GM12878 (cell line): ENCODE results near the gene SCT. TPM values are rescaled to one million over a fixed set of nuclear protein-coding genes. Genes with fewer than 3 reads are reported as not detected.
A peak's percentile ranks its signal among the peaks of the same experiment; 100 is the strongest.

ENCODE experiments used
- BCL11A ChIP-seq: IDR thresholded peaks from 2 replicates; pipeline ENCODE4 v1.6.1; 2011; ENCODE audit warnings: low read depth, low read length
- DPF2 ChIP-seq: fragments of 450-650 bp; IDR thresholded peaks from 2 replicates; pipeline ENCODE4 v1.6.1; 2017; ENCODE audit warnings: mild to moderate bottlenecking
- JUNB ChIP-seq: IDR thresholded peaks from 2 replicates; pipeline ENCODE4 v1.6.1; 2016; ENCODE audit warnings: antibody characterized with exemption, mild to moderate bottlenecking
- MTA2 ChIP-seq: fragments of 450-650 bp; IDR thresholded peaks from 2 replicates; pipeline ENCODE4 v1.6.1; 2016; ENCODE audit warnings: low read depth, mild to moderate bottlenecking, moderate library complexity
- RB1 ChIP-seq: fragments of 450-650 bp; formaldehyde crosslinking; IDR thresholded peaks from 2 replicates; pipeline ENCODE4 v1.6.1; 2017; ENCODE audit warnings: mild to moderate bottlenecking, borderline replicate concordance
- SMAD1 ChIP-seq: fragments of 450-650 bp; IDR thresholded peaks from 2 replicates; pipeline ENCODE4 v1.6.1; 2018; ENCODE audit warnings: mild to moderate bottlenecking, low read depth; ENCODE audit not compliant: partially characterized antibody
- SMC3 ChIP-seq: IDR thresholded peaks from 2 replicates; pipeline ENCODE4 v1.6.1; 2011; ENCODE audit warnings: low read length, improper control_type of control experiment, borderline replicate concordance
- ZZZ3 ChIP-seq: IDR thresholded peaks from 2 replicates; pipeline ENCODE4 v1.6.1; 2011; ENCODE audit warnings: low read depth; ENCODE audit not compliant: control insufficient read depth, insufficient read length
- polyA plus RNA-seq, 11 experiments: library from polyadenylated mRNA; depleted of rRNA in 4 of 11; unstranded in 6 of 11; stranded (reverse) in 5 of 11; fragments of >200 nt; fragmentation: Nextera tagmentation in 4 of 11; fragmentation: Illumina TruSeq in 1 of 11; extraction: Ambion mirVana in 4 of 11; extraction: Trizol in 1 of 11; gene quantifications; 1 replicate in 1 of 11; 2 replicates in 10 of 11; pipeline versions ENCODE4 v1.2.1 to v1.2.3, GENCODE V29; 2011 to 2016; ENCODE audit warnings: inconsistent platforms in 2 of 11, missing spikeins in 2 of 11, low read depth in 1 of 11
- total RNA-seq, 4 experiments: library from RNA; depleted of rRNA in 3 of 4; stranded (reverse); fragments of >200 nt in 3 of 4; fragmentation: Illumina TruSeq in 1 of 4; extraction: Trizol in 1 of 4; gene quantifications; 2 replicates each; pipeline versions ENCODE4 v1.2.1 to v1.2.3, GENCODE V29; 2013 to 2021
- TF ChIP-seq, protein P1 (sequence below): fragments of 450-650 bp; formaldehyde crosslinking; IDR thresholded peaks from 2 replicates; pipeline ENCODE4 v1.5.0; 2022; ENCODE audit warnings: mild to moderate bottlenecking, missing genetic modification characterization
- TF ChIP-seq, protein P2 (sequence below): fragments of 450-650 bp; formaldehyde crosslinking; IDR thresholded peaks from 2 replicates; pipeline ENCODE4 v1.4.0; 2020; ENCODE audit warnings: mild to moderate bottlenecking, moderate library complexity
- TF ChIP-seq, protein P3 (sequence below): fragments of 450-650 bp; formaldehyde crosslinking; IDR thresholded peaks from 2 replicates; pipeline ENCODE4 v1.4.0; 2022; ENCODE audit warnings: mild to moderate bottlenecking, moderate library complexity
- TF ChIP-seq, protein P4 (sequence below): fragments of 450-650 bp; IDR thresholded peaks from 2 replicates; pipeline ENCODE4 v1.6.1; 2017; ENCODE audit warnings: antibody characterized with exemption, mild to moderate bottlenecking, moderate library complexity
- TF ChIP-seq, protein P5 (sequence below): fragments of 450-650 bp; IDR thresholded peaks from 2 replicates; pipeline ENCODE4 v1.6.1; 2018; ENCODE audit warnings: mild to moderate bottlenecking, low read depth, moderate library complexity; ENCODE audit not compliant: partially characterized antibody

Gene SCT
- total and polyA plus RNA-seq, 10 of the 15 experiments (the other 5 are each of a cell fraction or from before 2014, with no cell fraction given) = not detected

DNA sequence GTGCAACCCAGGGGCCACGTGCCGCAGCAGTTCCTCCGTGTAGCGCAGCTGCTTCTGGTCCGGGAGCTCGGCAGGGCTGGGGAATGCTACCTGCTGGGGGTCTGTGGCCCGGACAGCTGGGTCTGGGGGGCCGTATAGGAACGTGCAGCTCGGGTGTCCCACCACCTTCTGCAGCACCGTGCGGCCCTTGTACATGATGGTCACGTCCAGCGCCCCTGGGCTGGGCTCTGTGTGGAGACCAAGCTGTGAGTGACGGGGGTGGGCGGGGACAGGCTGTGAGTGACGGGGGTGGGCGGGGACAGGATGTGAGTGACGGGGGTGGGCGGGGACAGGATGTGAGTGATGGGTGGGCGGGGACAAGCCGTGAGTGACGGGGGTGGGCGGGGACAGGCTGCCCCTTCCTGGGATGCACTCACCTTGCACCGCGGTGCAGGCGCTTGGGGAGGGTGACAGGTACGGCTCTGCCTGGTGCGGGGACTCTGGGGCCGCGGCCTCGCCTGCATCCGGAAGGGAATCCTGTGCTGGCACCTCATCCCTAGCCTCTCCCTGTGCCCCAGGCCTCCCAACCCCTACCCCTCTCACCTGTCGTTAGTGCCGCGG is 13.5 kb downstream of the SCT start (continued):
- TF ChIP-seq, protein P1, sequence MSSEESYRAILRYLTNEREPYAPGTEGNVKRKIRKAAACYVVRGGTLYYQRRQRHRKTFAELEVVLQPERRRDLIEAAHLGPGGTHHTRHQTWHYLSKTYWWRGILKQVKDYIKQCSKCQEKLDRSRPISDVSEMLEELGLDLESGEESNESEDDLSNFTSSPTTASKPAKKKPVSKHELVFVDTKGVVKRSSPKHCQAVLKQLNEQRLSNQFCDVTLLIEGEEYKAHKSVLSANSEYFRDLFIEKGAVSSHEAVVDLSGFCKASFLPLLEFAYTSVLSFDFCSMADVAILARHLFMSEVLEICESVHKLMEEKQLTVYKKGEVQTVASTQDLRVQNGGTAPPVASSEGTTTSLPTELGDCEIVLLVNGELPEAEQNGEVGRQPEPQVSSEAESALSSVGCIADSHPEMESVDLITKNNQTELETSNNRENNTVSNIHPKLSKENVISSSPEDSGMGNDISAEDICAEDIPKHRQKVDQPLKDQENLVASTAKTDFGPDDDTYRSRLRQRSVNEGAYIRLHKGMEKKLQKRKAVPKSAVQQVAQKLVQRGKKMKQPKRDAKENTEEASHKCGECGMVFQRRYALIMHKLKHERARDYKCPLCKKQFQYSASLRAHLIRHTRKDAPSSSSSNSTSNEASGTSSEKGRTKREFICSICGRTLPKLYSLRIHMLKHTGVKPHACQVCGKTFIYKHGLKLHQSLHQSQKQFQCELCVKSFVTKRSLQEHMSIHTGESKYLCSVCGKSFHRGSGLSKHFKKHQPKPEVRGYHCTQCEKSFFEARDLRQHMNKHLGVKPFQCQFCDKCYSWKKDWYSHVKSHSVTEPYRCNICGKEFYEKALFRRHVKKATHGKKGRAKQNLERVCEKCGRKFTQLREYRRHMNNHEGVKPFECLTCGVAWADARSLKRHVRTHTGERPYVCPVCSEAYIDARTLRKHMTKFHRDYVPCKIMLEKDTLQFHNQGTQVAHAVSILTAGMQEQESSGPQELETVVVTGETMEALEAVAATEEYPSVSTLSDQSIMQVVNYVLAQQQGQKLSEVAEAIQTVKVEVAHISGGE (CRISPR knock-in tag) = no peak
- TF ChIP-seq BCL11A = 0 out of 2 replicates have a peak, but pooled peaks have one; percentile 18
- TF ChIP-seq DPF2 = no peak
- TF ChIP-seq, protein P2, sequence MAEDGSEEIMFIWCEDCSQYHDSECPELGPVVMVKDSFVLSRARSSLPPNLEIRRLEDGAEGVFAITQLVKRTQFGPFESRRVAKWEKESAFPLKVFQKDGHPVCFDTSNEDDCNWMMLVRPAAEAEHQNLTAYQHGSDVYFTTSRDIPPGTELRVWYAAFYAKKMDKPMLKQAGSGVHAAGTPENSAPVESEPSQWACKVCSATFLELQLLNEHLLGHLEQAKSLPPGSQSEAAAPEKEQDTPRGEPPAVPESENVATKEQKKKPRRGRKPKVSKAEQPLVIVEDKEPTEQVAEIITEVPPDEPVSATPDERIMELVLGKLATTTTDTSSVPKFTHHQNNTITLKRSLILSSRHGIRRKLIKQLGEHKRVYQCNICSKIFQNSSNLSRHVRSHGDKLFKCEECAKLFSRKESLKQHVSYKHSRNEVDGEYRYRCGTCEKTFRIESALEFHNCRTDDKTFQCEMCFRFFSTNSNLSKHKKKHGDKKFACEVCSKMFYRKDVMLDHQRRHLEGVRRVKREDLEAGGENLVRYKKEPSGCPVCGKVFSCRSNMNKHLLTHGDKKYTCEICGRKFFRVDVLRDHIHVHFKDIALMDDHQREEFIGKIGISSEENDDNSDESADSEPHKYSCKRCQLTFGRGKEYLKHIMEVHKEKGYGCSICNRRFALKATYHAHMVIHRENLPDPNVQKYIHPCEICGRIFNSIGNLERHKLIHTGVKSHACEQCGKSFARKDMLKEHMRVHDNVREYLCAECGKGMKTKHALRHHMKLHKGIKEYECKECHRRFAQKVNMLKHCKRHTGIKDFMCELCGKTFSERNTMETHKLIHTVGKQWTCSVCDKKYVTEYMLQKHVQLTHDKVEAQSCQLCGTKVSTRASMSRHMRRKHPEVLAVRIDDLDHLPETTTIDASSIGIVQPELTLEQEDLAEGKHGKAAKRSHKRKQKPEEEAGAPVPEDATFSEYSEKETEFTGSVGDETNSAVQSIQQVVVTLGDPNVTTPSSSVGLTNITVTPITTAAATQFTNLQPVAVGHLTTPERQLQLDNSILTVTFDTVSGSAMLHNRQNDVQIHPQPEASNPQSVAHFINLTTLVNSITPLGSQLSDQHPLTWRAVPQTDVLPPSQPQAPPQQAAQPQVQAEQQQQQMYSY = no peak
- no peak for TF ChIP-seq RB1
- no peak for TF ChIP-seq MTA2
- no peak for TF ChIP-seq SMAD1
- TF ChIP-seq, protein P3, sequence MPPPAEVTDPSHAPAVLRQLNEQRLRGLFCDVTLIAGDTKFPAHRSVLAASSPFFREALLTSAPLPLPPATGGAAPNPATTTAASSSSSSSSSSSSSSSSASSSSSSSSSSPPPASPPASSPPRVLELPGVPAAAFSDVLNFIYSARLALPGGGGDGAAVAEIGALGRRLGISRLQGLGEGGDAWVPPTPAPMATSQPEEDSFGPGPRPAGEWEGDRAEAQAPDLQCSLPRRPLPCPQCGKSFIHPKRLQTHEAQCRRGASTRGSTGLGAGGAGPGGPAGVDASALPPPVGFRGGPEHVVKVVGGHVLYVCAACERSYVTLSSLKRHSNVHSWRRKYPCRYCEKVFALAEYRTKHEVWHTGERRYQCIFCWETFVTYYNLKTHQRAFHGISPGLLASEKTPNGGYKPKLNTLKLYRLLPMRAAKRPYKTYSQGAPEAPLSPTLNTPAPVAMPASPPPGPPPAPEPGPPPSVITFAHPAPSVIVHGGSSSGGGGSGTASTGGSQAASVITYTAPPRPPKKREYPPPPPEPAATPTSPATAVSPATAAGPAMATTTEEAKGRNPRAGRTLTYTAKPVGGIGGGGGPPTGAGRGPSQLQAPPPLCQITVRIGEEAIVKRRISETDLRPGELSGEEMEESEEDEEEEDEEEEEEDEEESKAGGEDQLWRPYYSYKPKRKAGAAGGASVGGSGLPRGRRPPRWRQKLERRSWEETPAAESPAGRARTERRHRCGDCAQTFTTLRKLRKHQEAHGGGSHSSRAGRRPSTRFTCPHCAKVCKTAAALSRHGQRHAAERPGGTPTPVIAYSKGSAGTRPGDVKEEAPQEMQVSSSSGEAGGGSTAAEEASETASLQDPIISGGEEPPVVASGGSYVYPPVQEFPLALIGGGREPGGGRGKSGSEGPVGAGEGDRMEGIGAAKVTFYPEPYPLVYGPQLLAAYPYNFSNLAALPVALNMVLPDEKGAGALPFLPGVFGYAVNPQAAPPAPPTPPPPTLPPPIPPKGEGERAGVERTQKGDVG (CRISPR knock-in tag) = no peak
- TF ChIP-seq, protein P4, sequence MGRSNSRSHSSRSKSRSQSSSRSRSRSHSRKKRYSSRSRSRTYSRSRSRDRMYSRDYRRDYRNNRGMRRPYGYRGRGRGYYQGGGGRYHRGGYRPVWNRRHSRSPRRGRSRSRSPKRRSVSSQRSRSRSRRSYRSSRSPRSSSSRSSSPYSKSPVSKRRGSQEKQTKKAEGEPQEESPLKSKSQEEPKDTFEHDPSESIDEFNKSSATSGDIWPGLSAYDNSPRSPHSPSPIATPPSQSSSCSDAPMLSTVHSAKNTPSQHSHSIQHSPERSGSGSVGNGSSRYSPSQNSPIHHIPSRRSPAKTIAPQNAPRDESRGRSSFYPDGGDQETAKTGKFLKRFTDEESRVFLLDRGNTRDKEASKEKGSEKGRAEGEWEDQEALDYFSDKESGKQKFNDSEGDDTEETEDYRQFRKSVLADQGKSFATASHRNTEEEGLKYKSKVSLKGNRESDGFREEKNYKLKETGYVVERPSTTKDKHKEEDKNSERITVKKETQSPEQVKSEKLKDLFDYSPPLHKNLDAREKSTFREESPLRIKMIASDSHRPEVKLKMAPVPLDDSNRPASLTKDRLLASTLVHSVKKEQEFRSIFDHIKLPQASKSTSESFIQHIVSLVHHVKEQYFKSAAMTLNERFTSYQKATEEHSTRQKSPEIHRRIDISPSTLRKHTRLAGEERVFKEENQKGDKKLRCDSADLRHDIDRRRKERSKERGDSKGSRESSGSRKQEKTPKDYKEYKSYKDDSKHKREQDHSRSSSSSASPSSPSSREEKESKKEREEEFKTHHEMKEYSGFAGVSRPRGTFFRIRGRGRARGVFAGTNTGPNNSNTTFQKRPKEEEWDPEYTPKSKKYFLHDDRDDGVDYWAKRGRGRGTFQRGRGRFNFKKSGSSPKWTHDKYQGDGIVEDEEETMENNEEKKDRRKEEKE = no peak
- TF ChIP-seq, protein P5, sequence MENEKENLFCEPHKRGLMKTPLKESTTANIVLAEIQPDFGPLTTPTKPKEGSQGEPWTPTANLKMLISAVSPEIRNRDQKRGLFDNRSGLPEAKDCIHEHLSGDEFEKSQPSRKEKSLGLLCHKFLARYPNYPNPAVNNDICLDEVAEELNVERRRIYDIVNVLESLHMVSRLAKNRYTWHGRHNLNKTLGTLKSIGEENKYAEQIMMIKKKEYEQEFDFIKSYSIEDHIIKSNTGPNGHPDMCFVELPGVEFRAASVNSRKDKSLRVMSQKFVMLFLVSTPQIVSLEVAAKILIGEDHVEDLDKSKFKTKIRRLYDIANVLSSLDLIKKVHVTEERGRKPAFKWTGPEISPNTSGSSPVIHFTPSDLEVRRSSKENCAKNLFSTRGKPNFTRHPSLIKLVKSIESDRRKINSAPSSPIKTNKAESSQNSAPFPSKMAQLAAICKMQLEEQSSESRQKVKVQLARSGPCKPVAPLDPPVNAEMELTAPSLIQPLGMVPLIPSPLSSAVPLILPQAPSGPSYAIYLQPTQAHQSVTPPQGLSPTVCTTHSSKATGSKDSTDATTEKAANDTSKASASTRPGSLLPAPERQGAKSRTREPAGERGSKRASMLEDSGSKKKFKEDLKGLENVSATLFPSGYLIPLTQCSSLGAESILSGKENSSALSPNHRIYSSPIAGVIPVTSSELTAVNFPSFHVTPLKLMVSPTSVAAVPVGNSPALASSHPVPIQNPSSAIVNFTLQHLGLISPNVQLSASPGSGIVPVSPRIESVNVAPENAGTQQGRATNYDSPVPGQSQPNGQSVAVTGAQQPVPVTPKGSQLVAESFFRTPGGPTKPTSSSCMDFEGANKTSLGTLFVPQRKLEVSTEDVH = no peak
- no peak for TF ChIP-seq ZZZ3
- TF ChIP-seq JUNB = no peak
- TF ChIP-seq SMC3 = no peak
